ENCODE data around the gene PRDM11. TPM values are rescaled to one million over a fixed set of nuclear protein-coding genes. Genes with fewer than 3 reads are reported as not detected.

The PRDM11 gene
- total and polyA plus RNA-seq, 4 experiments from 2014 or later, result 0.30 to 8.5 (median 4.4) TPM

DNA sequence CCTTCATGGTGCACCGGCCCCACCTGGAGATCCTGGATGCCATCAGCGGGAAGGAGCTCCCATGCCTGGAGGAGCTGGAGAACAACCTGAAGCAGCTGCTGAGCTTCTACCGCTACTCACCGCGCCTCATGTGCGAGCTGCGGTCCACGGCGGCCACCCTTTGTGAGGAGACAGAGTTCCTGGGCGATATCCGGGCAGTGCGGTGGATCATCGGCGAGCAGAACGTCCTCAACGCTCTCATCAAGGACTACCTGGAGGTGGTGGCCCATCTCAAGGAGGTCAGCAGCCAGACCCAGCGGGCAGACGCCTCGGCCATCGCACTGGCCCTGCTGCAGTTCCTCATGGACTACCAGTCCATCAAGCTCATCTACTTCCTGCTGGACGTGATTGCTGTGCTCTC lies 80.5 kb downstream of the PRDM11 start:
- Mint-ChIP-seq H3K27ac (no peak overlapping the region), H3K27me3 (no peaks in the 10 kb centered on the region), H3K9me3 (no peaks in the 10 kb centered on the region), H3K4me1 (peaks cover 0 to 1% (median 0%) of the 10 kb centered on the region in 4 donors), H3K4me3 (no peak overlapping the region), H3K36me3 (peaks cover 20 to 28% of the 10 kb centered on the region in 2 donors)
- no peak for DNase-seq
- H3K4me1 ChIP-seq (ENCODE audit: insufficient read depth, low read length), result no peaks in the 10 kb centered on the region
- H3K27me3 ChIP-seq (ENCODE audit: insufficient read depth, low read length), result no peaks in the 10 kb centered on the region
- ChIA-PET CTCF (ENCODE audit: partially characterized antibody) (no interaction called here), POLR2A (ENCODE audit: partially characterized antibody) (no interaction called here)
- H3K36me3 ChIP-seq (ENCODE audit: insufficient read depth, low read length), result peaks cover 6% of the 10 kb centered on the region
- H3K9me3 ChIP-seq (ENCODE audit: control insufficient read depth in 1 of 2, low read length in 2 of 2), result no peaks in the 10 kb centered on the region
- H3K4me3 ChIP-seq (ENCODE audit: low read length in 2 of 2), result no peak overlapping the region
- intact Hi-C loops (cut with micrococcal nuclease), result no loop called here
- no peak overlapping the region for H3K27ac ChIP-seq (ENCODE audit: low read depth, low read length)

DNA sequence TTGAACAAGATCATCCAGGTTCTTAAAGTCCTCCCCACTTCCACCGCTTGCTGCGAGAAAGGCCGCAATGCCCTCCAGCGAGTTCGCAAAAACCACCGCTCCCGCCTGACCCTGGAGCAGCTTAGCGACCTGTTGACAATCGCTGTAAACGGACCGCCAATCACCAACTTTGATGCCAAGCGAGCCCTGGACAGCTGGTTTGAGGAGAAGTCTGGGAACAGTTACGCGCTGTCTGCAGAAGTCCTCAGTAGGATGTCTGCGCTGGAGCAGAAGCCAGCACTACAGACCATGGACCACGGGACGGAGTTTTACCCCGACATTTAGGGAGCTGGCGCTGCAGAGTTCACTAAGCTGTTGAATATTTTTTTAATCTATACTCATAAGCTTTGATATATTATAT lies 81.4 kb downstream of the PRDM11 start:
- no peak overlapping the region for H3K27ac ChIP-seq (ENCODE audit: low read depth, low read length)
- H3K4me1 ChIP-seq (ENCODE audit: insufficient read depth, low read length), result no peaks in the 10 kb centered on the region
- intact Hi-C loops (cut with micrococcal nuclease), result no loop called here
- DNase-seq, result no peak
- no peaks in the 10 kb centered on the region for H3K9me3 ChIP-seq (ENCODE audit: control insufficient read depth in 1 of 2, low read length in 2 of 2)
- H3K36me3 ChIP-seq (ENCODE audit: insufficient read depth, low read length), result peaks cover 6% of the 10 kb centered on the region
- CTCF ChIA-PET (ENCODE audit: partially characterized antibody), result interaction anchor here (1.0 kb wide), 1 partner anchor 14 kb away, joined by 3 read pairs; no protein-coding TSS in a partner anchor
- H3K9me3 Mint-ChIP-seq, result no peaks in the 10 kb centered on the region
- no peak overlapping the region for H3K4me3 Mint-ChIP-seq
- peaks cover 0 to 1% (median 0%) of the 10 kb centered on the region in 4 donors for H3K4me1 Mint-ChIP-seq
- H3K27me3 ChIP-seq (ENCODE audit: insufficient read depth, low read length), result no peaks in the 10 kb centered on the region
- H3K27ac Mint-ChIP-seq, result no peak overlapping the region
- no peaks in the 10 kb centered on the region for H3K27me3 Mint-ChIP-seq
- peaks cover 20 to 24% of the 10 kb centered on the region in 2 donors for H3K36me3 Mint-ChIP-seq
- H3K4me3 ChIP-seq (ENCODE audit: low read length in 2 of 2), result no peak overlapping the region
- POLR2A ChIA-PET (ENCODE audit: partially characterized antibody), result no interaction called here

DNA sequence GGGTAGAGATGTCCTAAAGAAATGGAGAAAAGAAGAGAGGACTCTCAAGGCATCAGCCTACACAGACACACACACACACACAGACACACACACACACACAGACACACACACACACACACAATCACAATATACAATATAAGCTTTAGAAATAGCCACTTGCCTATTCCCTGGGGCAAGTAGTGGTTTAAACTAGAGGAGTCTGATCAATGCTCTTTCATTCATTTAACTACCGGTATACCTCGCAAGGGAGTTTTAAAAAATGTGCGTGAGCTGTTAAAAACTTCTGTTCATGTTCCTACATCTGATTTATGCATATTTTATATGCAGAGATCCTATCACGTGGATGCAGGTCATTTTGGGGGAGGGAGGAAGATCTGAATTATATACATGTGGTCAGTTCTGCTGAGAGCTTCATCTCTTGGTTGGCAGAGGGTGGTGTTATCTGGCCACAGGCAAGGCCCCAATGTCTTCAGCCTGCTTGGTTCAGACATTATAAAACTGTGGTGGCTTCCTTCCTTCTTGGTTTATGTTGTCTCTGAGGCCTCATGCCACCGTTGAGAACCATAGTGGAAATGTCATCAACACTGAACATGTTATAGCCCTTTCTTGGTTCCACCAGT lies 83.1 kb downstream of the PRDM11 start:
- no peaks in the 10 kb centered on the region for H3K27me3 ChIP-seq (ENCODE audit: insufficient read depth, low read length)
- H3K9me3 ChIP-seq (ENCODE audit: control insufficient read depth in 1 of 2, low read length in 2 of 2), result no peaks in the 10 kb centered on the region
- peaks cover 12 to 14% of the 10 kb centered on the region in 2 donors for H3K36me3 Mint-ChIP-seq
- H3K27me3 Mint-ChIP-seq, result peaks cover 0 to 2% of the 10 kb centered on the region in 2 donors
- peaks cover 6% of the 10 kb centered on the region for H3K36me3 ChIP-seq (ENCODE audit: insufficient read depth, low read length)
- H3K4me3 ChIP-seq (ENCODE audit: low read length in 2 of 2), result no peak overlapping the region
- ChIA-PET POLR2A (ENCODE audit: partially characterized antibody) (no interaction called here), CTCF (ENCODE audit: partially characterized antibody) (interaction anchor here (1.3 to 1.4 kb wide), 2 partner anchors 8 to 10 kb away, joined by 3 to 4 read pairs; no protein-coding TSS in a partner anchor)
- H3K4me1 Mint-ChIP-seq, result peaks cover 0 to 1% (median 0%) of the 10 kb centered on the region in 4 donors
- H3K27ac Mint-ChIP-seq, result peak overlapping the region in 1 of 7 donors; percentile 59
- no peak overlapping the region for H3K27ac ChIP-seq (ENCODE audit: low read depth, low read length)
- intact Hi-C loops (cut with micrococcal nuclease), result no loop called here
- no peaks in the 10 kb centered on the region for H3K4me1 ChIP-seq (ENCODE audit: insufficient read depth, low read length)
- no peak for DNase-seq
- no peaks in the 10 kb centered on the region for H3K9me3 Mint-ChIP-seq
- no peak overlapping the region for H3K4me3 Mint-ChIP-seq

DNA sequence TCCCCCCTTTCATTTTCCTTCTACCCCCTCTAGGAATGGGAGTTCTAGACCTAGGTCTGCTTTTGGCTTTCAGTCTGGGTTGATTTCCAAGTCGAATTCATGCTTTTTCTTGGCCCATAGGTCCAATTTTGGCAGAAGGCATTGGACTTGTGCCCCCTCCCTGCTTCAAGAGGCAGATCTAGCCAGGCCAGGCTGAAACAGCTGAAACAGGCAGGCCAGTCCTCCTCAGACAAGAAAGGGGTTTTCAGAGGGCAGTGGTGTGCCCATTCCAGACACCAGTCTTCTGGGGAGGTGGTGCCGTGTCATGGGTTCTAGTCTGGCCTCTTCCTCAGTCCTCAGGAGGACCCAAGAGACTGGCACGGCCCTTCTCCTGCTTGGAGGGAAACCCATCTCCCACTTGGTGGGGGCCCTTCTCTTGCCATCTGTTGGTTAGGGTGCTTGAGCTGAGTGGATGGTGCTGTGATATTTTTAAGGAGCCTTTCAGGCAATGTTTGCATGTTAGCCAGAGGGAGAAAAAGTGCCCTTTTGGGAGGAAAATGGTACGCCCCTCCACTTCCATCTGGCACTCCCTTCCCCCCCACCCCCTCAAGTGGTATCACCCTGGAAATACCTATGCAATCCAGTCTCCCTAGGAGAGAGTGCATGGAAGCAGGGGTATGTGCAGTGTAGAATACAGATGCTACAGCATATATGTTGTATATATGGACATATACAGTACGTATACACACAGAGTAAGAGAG lies 86.1 kb downstream of the PRDM11 start:
- no peaks in the 10 kb centered on the region for H3K9me3 ChIP-seq (ENCODE audit: control insufficient read depth in 1 of 2, low read length in 2 of 2)
- intact Hi-C loops (cut with micrococcal nuclease), result loop anchor here (1.0 kb wide), 1 partner anchor 122 kb away; no protein-coding TSS in a partner anchor
- H3K9me3 Mint-ChIP-seq, result no peaks in the 10 kb centered on the region
- no peaks in the 10 kb centered on the region for H3K4me1 ChIP-seq (ENCODE audit: insufficient read depth, low read length)
- ChIA-PET CTCF (ENCODE audit: partially characterized antibody) (interaction anchor here (1.0 to 1.9 kb wide), 5 partner anchors 14 to 121 kb away, joined by 3 to 15 read pairs (median 3); no protein-coding TSS in a partner anchor), POLR2A (ENCODE audit: partially characterized antibody) (no interaction called here)
- H3K36me3 Mint-ChIP-seq, result peaks cover 2 to 4% of the 10 kb centered on the region in 2 donors
- no peak for DNase-seq
- H3K27me3 Mint-ChIP-seq, result peaks cover 13% of the 10 kb centered on the region in 2 donors
- H3K36me3 ChIP-seq (ENCODE audit: insufficient read depth, low read length), result no peaks in the 10 kb centered on the region
- H3K27me3 ChIP-seq (ENCODE audit: insufficient read depth, low read length), result peaks cover 9% of the 10 kb centered on the region
- H3K4me3 Mint-ChIP-seq, result no peak overlapping the region
- no peak overlapping the region for H3K27ac ChIP-seq (ENCODE audit: low read depth, low read length)
- H3K4me3 ChIP-seq (ENCODE audit: low read length in 2 of 2), result no peak overlapping the region
- H3K4me1 Mint-ChIP-seq, result peaks cover 0 to 1% (median 0%) of the 10 kb centered on the region in 4 donors
- H3K27ac Mint-ChIP-seq, result no peak overlapping the region

DNA sequence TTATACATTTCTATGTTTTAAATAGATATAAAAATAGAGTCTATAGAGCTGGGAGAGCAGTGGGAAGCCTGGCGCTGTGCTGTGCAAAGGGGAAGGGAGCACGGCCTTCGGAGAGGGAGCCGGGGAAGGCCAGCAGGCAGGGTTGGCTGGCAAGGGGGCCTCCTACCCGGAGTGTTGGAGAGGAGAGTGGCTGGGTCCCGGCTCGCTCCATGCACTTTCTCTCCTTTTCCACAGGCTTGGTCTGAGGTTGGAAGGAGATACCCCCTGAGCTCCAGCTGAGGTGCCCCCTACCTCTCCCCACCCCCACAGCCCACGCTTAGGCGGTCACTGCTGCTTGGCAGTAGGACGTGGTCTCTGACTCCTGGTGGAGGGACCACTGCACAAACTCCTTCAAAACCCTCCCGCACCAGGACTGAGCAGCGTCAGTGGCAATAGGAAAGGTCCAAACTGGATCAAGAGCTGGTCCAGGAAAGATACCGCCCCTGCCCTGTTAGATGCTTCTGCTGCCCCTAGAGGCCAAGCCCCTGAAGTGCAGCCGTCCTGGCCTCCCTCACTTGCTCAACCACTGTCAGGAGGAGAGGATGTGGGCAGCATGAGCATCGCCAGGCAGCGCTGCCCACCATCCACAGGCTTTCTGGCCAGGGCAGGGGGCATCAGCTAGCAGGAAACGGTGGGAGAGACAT lies 86.8 kb downstream of the PRDM11 start:
- Mint-ChIP-seq H3K27me3 (peaks cover 16 to 18% of the 10 kb centered on the region in 2 donors), H3K36me3 (peaks cover 0 to 4% of the 10 kb centered on the region in 2 donors), H3K4me3 (no peak overlapping the region), H3K27ac (no peak overlapping the region), H3K4me1 (peaks cover 0 to 1% (median 0%) of the 10 kb centered on the region in 4 donors), H3K9me3 (peaks cover 0 to 3% (median 0%) of the 10 kb centered on the region in 8 donors)
- Histone ChIP-seq H3K9me3 (ENCODE audit: control insufficient read depth in 1 of 2, low read length in 2 of 2) (no peaks in the 10 kb centered on the region), H3K4me1 (ENCODE audit: insufficient read depth, low read length) (no peaks in the 10 kb centered on the region), H3K27ac (ENCODE audit: low read depth, low read length) (no peak overlapping the region), H3K36me3 (ENCODE audit: insufficient read depth, low read length) (no peaks in the 10 kb centered on the region), H3K4me3 (ENCODE audit: low read length in 2 of 2) (no peak overlapping the region), H3K27me3 (ENCODE audit: insufficient read depth, low read length) (peaks cover 9% of the 10 kb centered on the region)
- intact Hi-C loops (cut with micrococcal nuclease), result loop anchor here (1.0 kb wide), 1 partner anchor 123 kb away; no protein-coding TSS in a partner anchor
- CTCF ChIA-PET (ENCODE audit: partially characterized antibody), result interaction anchor here (1.0 to 1.9 kb wide), 8 partner anchors 10 to 122 kb away, joined by 3 to 15 read pairs (median 3); no protein-coding TSS in a partner anchor
- peak in 4 of 5 donors; percentile 33 to 52 (median 42) for DNase-seq
- POLR2A ChIA-PET (ENCODE audit: partially characterized antibody), result no interaction called here

DNA sequence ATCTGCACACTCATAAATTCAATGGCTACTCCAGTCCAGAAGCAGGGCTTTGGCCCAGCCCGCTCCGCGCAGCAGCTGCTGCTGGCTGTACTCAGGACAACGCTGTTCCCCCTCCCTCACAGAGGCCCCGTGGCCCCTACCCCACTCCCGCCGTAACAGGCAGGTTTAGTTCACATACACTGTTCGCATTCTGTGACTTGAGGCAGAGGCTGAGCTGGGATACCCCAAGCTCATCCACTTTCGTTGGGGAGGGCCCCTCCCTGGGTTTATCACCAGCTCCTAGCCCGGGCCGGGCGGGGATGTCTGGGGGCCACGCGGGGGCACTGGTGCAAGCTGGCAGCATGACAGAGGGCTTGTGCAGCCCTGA lies 87.3 kb downstream of the PRDM11 start:
- intact Hi-C loops (cut with micrococcal nuclease), result loop anchor here (1.0 kb wide), 1 partner anchor 123 kb away; no protein-coding TSS in a partner anchor
- CTCF ChIA-PET (ENCODE audit: partially characterized antibody), result interaction anchor here (1.0 to 1.9 kb wide), 7 partner anchors 11 to 123 kb away, joined by 3 to 15 read pairs (median 3); no protein-coding TSS in a partner anchor
- peaks cover 0 to 1% (median 0%) of the 10 kb centered on the region in 4 donors for H3K4me1 Mint-ChIP-seq
- Histone ChIP-seq H3K9me3 (ENCODE audit: control insufficient read depth in 1 of 2, low read length in 2 of 2) (no peaks in the 10 kb centered on the region), H3K27me3 (ENCODE audit: insufficient read depth, low read length) (peaks cover 9% of the 10 kb centered on the region), H3K27ac (ENCODE audit: low read depth, low read length) (no peak overlapping the region), H3K4me1 (ENCODE audit: insufficient read depth, low read length) (no peaks in the 10 kb centered on the region), H3K36me3 (ENCODE audit: insufficient read depth, low read length) (no peaks in the 10 kb centered on the region), H3K4me3 (ENCODE audit: low read length in 2 of 2) (no peak overlapping the region)
- H3K9me3 Mint-ChIP-seq, result peaks cover 0 to 5% (median 0%) of the 10 kb centered on the region in 8 donors
- H3K27ac Mint-ChIP-seq, result no peak overlapping the region
- peaks cover 0 to 4% of the 10 kb centered on the region in 2 donors for H3K36me3 Mint-ChIP-seq
- H3K27me3 Mint-ChIP-seq, result peaks cover 17 to 19% of the 10 kb centered on the region in 2 donors
- no peak overlapping the region for H3K4me3 Mint-ChIP-seq
- POLR2A ChIA-PET (ENCODE audit: partially characterized antibody), result no interaction called here
- DNase-seq, result no peak

Data from CD4-positive, alpha-beta memory T cell (primary cell).